B cell (primary cell): ENCODE data around the gene FUBP3.

Experiments
- EZH2 ChIP-seq: IDR thresholded peaks from 2 replicates; pipeline ENCODE4 v1.6.1; 2012; ENCODE audit warnings: borderline replicate concordance, low read depth, mild to moderate bottlenecking, moderate library complexity, low read length; ENCODE audit not compliant: insufficient read depth, poor library complexity, severe bottlenecking
- TF ChIP-seq, protein P1 (sequence below): fragments of 200-600 bp; IDR thresholded peaks from one replicate; pipeline ENCODE4 v1.8.0; 2022; ENCODE audit warnings: antibody characterized with exemption, mild to moderate bottlenecking

DNA sequence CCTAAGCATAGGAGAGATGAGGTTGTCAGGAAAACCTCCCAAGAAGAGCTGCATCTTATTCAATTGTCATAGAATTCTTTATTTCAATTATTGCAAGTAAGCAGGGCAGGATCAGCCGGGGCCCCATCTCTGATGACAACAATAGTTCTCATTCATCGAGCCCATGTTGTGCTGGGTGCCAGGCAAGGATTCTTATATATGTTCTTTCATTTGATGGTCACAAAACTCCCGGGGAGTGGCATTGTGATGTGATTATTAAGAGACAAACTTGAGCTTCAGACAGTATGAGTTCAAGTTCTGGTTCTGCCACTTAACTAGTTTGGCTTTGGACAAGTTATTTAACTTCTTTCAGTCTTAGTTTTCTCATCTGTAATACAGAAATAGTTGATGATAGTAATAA, 8.5 kb downstream of the FUBP3 start:
- TF ChIP-seq, protein P1, sequence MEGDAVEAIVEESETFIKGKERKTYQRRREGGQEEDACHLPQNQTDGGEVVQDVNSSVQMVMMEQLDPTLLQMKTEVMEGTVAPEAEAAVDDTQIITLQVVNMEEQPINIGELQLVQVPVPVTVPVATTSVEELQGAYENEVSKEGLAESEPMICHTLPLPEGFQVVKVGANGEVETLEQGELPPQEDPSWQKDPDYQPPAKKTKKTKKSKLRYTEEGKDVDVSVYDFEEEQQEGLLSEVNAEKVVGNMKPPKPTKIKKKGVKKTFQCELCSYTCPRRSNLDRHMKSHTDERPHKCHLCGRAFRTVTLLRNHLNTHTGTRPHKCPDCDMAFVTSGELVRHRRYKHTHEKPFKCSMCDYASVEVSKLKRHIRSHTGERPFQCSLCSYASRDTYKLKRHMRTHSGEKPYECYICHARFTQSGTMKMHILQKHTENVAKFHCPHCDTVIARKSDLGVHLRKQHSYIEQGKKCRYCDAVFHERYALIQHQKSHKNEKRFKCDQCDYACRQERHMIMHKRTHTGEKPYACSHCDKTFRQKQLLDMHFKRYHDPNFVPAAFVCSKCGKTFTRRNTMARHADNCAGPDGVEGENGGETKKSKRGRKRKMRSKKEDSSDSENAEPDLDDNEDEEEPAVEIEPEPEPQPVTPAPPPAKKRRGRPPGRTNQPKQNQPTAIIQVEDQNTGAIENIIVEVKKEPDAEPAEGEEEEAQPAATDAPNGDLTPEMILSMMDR = no peak
- TF ChIP-seq EZH2 = no peak
